HG03060 (cell line): ENCODE results near the gene AP5Z1.

Experiments used
- ATAC-seq: cut with Tn5 transposase; IDR thresholded peaks from one replicate; pipeline ENCODE4 v1.9.1; 2021; ENCODE audit warnings: low read depth, moderate number of reproducible peaks; ENCODE audit not compliant: unreplicated experiment

AP5Z1 gene

GRCh38 chr7:4818000-4818794, 42.8 kb downstream of the AP5Z1 start:
- ATAC-seq, result no peak

GRCh38 chr7:4819560-4820404, 44.4 kb downstream of the AP5Z1 start:
- ATAC-seq, result no peak

GRCh38 chr7:4820405-4820966, 45.1 kb downstream of the AP5Z1 start:
- no peak for ATAC-seq

- ATAC-seq, result no peak
Observed at GRCh38 chr7:4820967-4821471, 45.6 kb downstream of the AP5Z1 start.

GRCh38 chr7:4822677-4823076, 47.3 kb downstream of the AP5Z1 start:
- ATAC-seq, result no peak

GRCh38 chr7:4823441-4824119, 48.2 kb downstream of the AP5Z1 start:
- ATAC-seq, result no peak

GRCh38 chr7:4824120-4824775, 48.8 kb downstream of the AP5Z1 start:
- ATAC-seq, result no peak

GRCh38 chr7:4825081-4825480, 49.7 kb downstream of the AP5Z1 start:
- no peak for ATAC-seq

GRCh38 chr7:4828720-4829383, 53.4 kb downstream of the AP5Z1 start:
- ATAC-seq, result no peak

- ATAC-seq, result no peak
Observed at GRCh38 chr7:4830176-4830575, 54.8 kb downstream of the AP5Z1 start.

GRCh38 chr7:4831723-4832495, 56.5 kb downstream of the AP5Z1 start:
- no peak for ATAC-seq

GRCh38 chr7:4832711-4833110, 57.3 kb downstream of the AP5Z1 start:
- no peak for ATAC-seq

GRCh38 chr7:4833176-4833575, 57.8 kb downstream of the AP5Z1 start:
- ATAC-seq, result no peak

- ATAC-seq, result no peak
Observed at GRCh38 chr7:4833691-4834600, 58.5 kb downstream of the AP5Z1 start.

GRCh38 chr7:4834601-4835397, 59.4 kb downstream of the AP5Z1 start:
- ATAC-seq, result no peak

GRCh38 chr7:4835398-4836205, 60.2 kb downstream of the AP5Z1 start:
- no peak for ATAC-seq
